Keratinocyte (primary cell): Measurements from ENCODE around the gene GLIPR1L1. TPM values are rescaled to one million over a fixed set of nuclear protein-coding genes. Genes with fewer than 3 reads are reported as not detected.

Source experiments
- DNase-seq: peaks from one replicate; pipeline ENCODE4 v3.0.0-alpha.2; 2011; ENCODE audit warnings: low read depth, missing footprints, low spot score
- FAIRE-seq: peaks from 2 replicates; lab custom pipeline; 2011; peaks lifted over from hg19 to GRCh38; lab: Jason Lieb, UNC
- H2AFZ ChIP-seq: 2 replicates; pipeline ENCODE4 v1.6.0; 2012; ENCODE audit warnings: low read length, control low read depth, inconsistent platforms; ENCODE audit not compliant: control insufficient read depth
- H3K27ac ChIP-seq: 2 replicates; pipeline ENCODE4 v1.5.1; 2011; ENCODE audit warnings: low read length; ENCODE audit not compliant: control insufficient read depth, insufficient read depth
- H3K27me3 ChIP-seq: 3 replicates; pipeline ENCODE4 v1.6.0; 2011; ENCODE audit warnings: low read length; ENCODE audit not compliant: control insufficient read depth, insufficient read depth; ENCODE audit errors: extremely low read depth
- H3K36me3 ChIP-seq, 2 experiments: 2 replicates in 1 of 2; 3 replicates in 1 of 2; pipeline ENCODE4 v1.5.1; 2011; ENCODE audit warnings: low read length in 2 of 2, mild to moderate bottlenecking in 1 of 2; ENCODE audit not compliant: control insufficient read depth in 2 of 2, insufficient read depth in 2 of 2; ENCODE audit errors: extremely low read depth in 1 of 2
- H3K4me1 ChIP-seq: 3 replicates; pipeline ENCODE4 v1.5.1; 2011; ENCODE audit warnings: low read length; ENCODE audit not compliant: control insufficient read depth, insufficient read depth; ENCODE audit errors: extremely low read depth
- H3K4me2 ChIP-seq: 3 replicates; pipeline ENCODE4 v1.6.0; 2011; ENCODE audit warnings: low read depth, low read length; ENCODE audit not compliant: control insufficient read depth, insufficient read depth; ENCODE audit errors: extremely low read depth
- H3K4me3 ChIP-seq, 3 experiments: fragments of 200-600 bp in 1 of 3; sonication (generic) in 1 of 3; 2 replicates in 2 of 3; 3 replicates in 1 of 3; pipeline ENCODE4 v1.5.1; 2011 to 2016; ENCODE audit warnings: low read length in 3 of 3, mild to moderate bottlenecking in 3 of 3, control low read depth in 2 of 3, inconsistent platforms in 1 of 3, low read depth in 1 of 3, mixed read lengths in 1 of 3, mixed run types in 1 of 3, moderate library complexity in 1 of 3; ENCODE audit not compliant: control insufficient read depth in 2 of 3, insufficient read depth in 2 of 3; ENCODE audit errors: extremely low read depth in 1 of 3
- H3K79me2 ChIP-seq: 2 replicates; pipeline ENCODE4 v1.6.0; 2012; ENCODE audit warnings: low read length; ENCODE audit not compliant: control insufficient read depth, insufficient read depth
- H3K9ac ChIP-seq: 3 replicates; pipeline ENCODE4 v1.6.0; 2011; ENCODE audit warnings: low read length; ENCODE audit not compliant: control insufficient read depth, insufficient read depth; ENCODE audit errors: extremely low read depth
- H3K9me1 ChIP-seq: 3 replicates; pipeline ENCODE4 v1.6.0; 2011; ENCODE audit warnings: low read length; ENCODE audit not compliant: control insufficient read depth, insufficient read depth; ENCODE audit errors: extremely low read depth
- H3K9me3 ChIP-seq: 2 replicates; pipeline ENCODE4 v1.5.1; 2012; ENCODE audit warnings: low read depth, low read length; ENCODE audit not compliant: control insufficient read depth
- H4K20me1 ChIP-seq: 3 replicates; pipeline ENCODE4 v1.6.0; 2011; ENCODE audit warnings: low read length; ENCODE audit not compliant: control insufficient read depth, insufficient read depth; ENCODE audit errors: extremely low read depth
- CTCF ChIP-seq, 3 experiments: IDR thresholded peaks in 1 of 3; conservative IDR thresholded peaks in 1 of 3; optimal IDR thresholded peaks in 1 of 3; 2 replicates in 2 of 3; 3 replicates in 1 of 3; pipeline versions ENCODE3 to v1.5.1; 2011; ENCODE audit warnings: low read length in 3 of 3, mild to moderate bottlenecking in 3 of 3, moderate library complexity in 2 of 3, control low read depth in 1 of 3, inconsistent platforms in 1 of 3; ENCODE audit not compliant: insufficient read depth in 2 of 3; ENCODE audit errors: extremely low read depth in 1 of 3
- EZH2 ChIP-seq: IDR thresholded peaks from one replicate; pipeline ENCODE4 v1.6.1; 2012; ENCODE audit warnings: inconsistent platforms, mild to moderate bottlenecking, low read length, moderate library complexity
- dilution Hi-C: fragments of 300-500 bp; cut with MboI; formaldehyde crosslinking; loops from one replicate; pipeline ENCODE4 v1.7.0; 2020; ENCODE audit warnings: low sequenced_read_pairs; ENCODE audit not compliant: extremely low pct_ligation_motif_present
- polyA plus RNA-seq, 5 experiments: library from polyadenylated mRNA; depleted of rRNA in 3 of 5; stranded (reverse) in 3 of 5; stranded (forward) in 1 of 5; unstranded in 1 of 5; fragments of >200 nt; gene quantifications; 1 replicate in 1 of 5; 2 replicates in 3 of 5; 3 replicates in 1 of 5; pipeline versions ENCODE4 v1.2.1 to v1.2.3, GENCODE V29; 2011 to 2012; ENCODE audit warnings: missing spikeins in 2 of 5, low read depth in 1 of 5, low replicate concordance in 1 of 5

The GLIPR1L1 gene
- polyA plus RNA-seq, 1 donor (not counting 4 experiments of a cell fraction or from before 2014, with no cell fraction given) = not detected

GRCh38 chr12:75311369-75311768 lies 23.1 kb upstream of the GLIPR1L1 start:
- Histone ChIP-seq H3K79me2 (no peaks in the 10 kb centered on the region), H3K9ac (no peak overlapping the region), H3K9me1 (no peaks in the 10 kb centered on the region), H3K36me3 (no peaks in the 10 kb centered on the region), H3K9me3 (no peaks in the 10 kb centered on the region), H3K4me3 (no peak overlapping the region), H3K4me2 (no peak overlapping the region), H3K27me3 (no peaks in the 10 kb centered on the region), H2AFZ (no peak overlapping the region), H4K20me1 (no peaks in the 10 kb centered on the region), H3K27ac (no peak overlapping the region), H3K4me1 (no peaks in the 10 kb centered on the region)
- dilution Hi-C loops = no loop called here
- DNase-seq = no peak
- FAIRE-seq = no peak
- TF ChIP-seq CTCF (optimal IDR thresholded peaks at IDR 0.05 in 1 of 3, IDR thresholded peaks at IDR 0.05 in 1 of 3, conservative IDR thresholded peaks at IDR 0.05 in 1 of 3; ENCODE audit: extremely low read depth in 1 of 3, insufficient read depth in 2 of 3, low read length in 3 of 3) (no peak), EZH2 (no peak)

- no peaks in the 10 kb centered on the region for H3K27me3 ChIP-seq
- FAIRE-seq (no peak), DNase-seq (no peak)
- H3K4me2 ChIP-seq = no peak overlapping the region
- dilution Hi-C loops = no loop called here
- H3K4me3 ChIP-seq = no peak overlapping the region
- H3K27ac ChIP-seq = no peak overlapping the region
- H3K9me3 ChIP-seq = no peaks in the 10 kb centered on the region
- no peaks in the 10 kb centered on the region for H3K79me2 ChIP-seq
- H3K36me3 ChIP-seq = no peaks in the 10 kb centered on the region
- H3K9ac ChIP-seq = no peak overlapping the region
- no peaks in the 10 kb centered on the region for H3K4me1 ChIP-seq
- TF ChIP-seq EZH2 (no peak), CTCF (optimal IDR thresholded peaks at IDR 0.05 in 1 of 3, IDR thresholded peaks at IDR 0.05 in 1 of 3, conservative IDR thresholded peaks at IDR 0.05 in 1 of 3; ENCODE audit: extremely low read depth in 1 of 3, insufficient read depth in 2 of 3, low read length in 3 of 3) (no peak)
- no peaks in the 10 kb centered on the region for H4K20me1 ChIP-seq
- H2AFZ ChIP-seq = no peak overlapping the region
- H3K9me1 ChIP-seq = no peaks in the 10 kb centered on the region
These were observed 19.0 kb upstream of the GLIPR1L1 start for GRCh38 chr12:75315518-75315917.
